Endodermal cell (in vitro differentiated cells): ENCODE results near the gene FER. TPM values are rescaled to one million over a fixed set of nuclear protein-coding genes. Genes with fewer than 3 reads are reported as not detected.

Experiments
- DNase-seq: peaks from one replicate; pipeline ENCODE4 v3.0.0-alpha.2; 2017
- H3K27ac ChIP-seq: 2 replicates; pipeline ENCODE4 v1.5.1; 2013; ENCODE audit warnings: mild to moderate bottlenecking, low read depth, low read length, moderate library complexity
- H3K27me3 ChIP-seq: 2 replicates; pipeline ENCODE4 v1.6.1; 2013; ENCODE audit warnings: mild to moderate bottlenecking, low read length, moderate library complexity; ENCODE audit not compliant: insufficient read depth, control insufficient read depth, poor library complexity, severe bottlenecking
- H3K36me3 ChIP-seq: 2 replicates; pipeline ENCODE4 v1.7.0; 2013; ENCODE audit warnings: mild to moderate bottlenecking, low read length, moderate library complexity; ENCODE audit not compliant: control insufficient read depth, insufficient read depth
- H3K4me1 ChIP-seq: one replicate; pipeline ENCODE4 v1.7.0; 2013; ENCODE audit warnings: low read length; ENCODE audit not compliant: control insufficient read depth, insufficient read depth
- H3K4me3 ChIP-seq: 2 replicates; pipeline ENCODE4 v1.5.1; 2013; ENCODE audit warnings: mild to moderate bottlenecking, low read length, moderate library complexity
- H3K9ac ChIP-seq: 2 replicates; pipeline ENCODE4 v1.6.1; 2013; ENCODE audit warnings: mild to moderate bottlenecking, low read length, moderate library complexity; ENCODE audit not compliant: poor library complexity, severe bottlenecking; ENCODE audit errors: extremely low read depth
- H3K9me3 ChIP-seq: 2 replicates; pipeline ENCODE4 v1.6.1; 2013; ENCODE audit warnings: mild to moderate bottlenecking, low read length, moderate library complexity; ENCODE audit not compliant: control insufficient read depth
- H3K27ac Mint-ChIP-seq: 2 replicates; pipeline ENCODE4 v1.8.0; 2020; ENCODE audit warnings: mixed read lengths
- H3K27me3 Mint-ChIP-seq: 2 replicates; pipeline ENCODE4 v1.8.0; 2021; ENCODE audit warnings: mild to moderate bottlenecking, mixed read lengths; ENCODE audit not compliant: insufficient read depth
- H3K36me3 Mint-ChIP-seq: 2 replicates; pipeline ENCODE4 v1.8.0; 2020; ENCODE audit warnings: low read depth, mixed read lengths
- H3K4me1 Mint-ChIP-seq: 2 replicates; pipeline ENCODE4 v1.8.0; 2020; ENCODE audit warnings: mixed read lengths
- H3K4me3 Mint-ChIP-seq: 2 replicates; pipeline ENCODE4 v1.8.0; 2020; ENCODE audit warnings: mild to moderate bottlenecking, moderate library complexity, mixed read lengths
- H3K9me3 Mint-ChIP-seq: 2 replicates; pipeline ENCODE4 v1.8.0; 2020; ENCODE audit warnings: mild to moderate bottlenecking, mixed read lengths
- WGBS, 2 experiments: methylation state at CpG; one replicate each; pipeline versions ENCODE4 v1.1.5 to v1.1.7; 2013; ENCODE audit warnings: missing lambda C conversion rate in 2 of 2, mixed read lengths in 1 of 2; ENCODE audit not compliant: insufficient coverage in 1 of 2, insufficient read length in 1 of 2; 5-methylcytosine and 5-hydroxymethylcytosine counted together
- total RNA-seq, 2 donors: library from RNA; stranded (reverse); fragmentation: NEBNext Ultra II Directional in 1 of 2; extraction: Animal tissue kit (Norgen Biotek cat#: 25700) in 1 of 2; gene quantifications; 2 replicates in 1 of 2; 3 replicates in 1 of 2; pipeline ENCODE4 v1.2.1, GENCODE V29; 2021
- TF ChIP-seq, protein P1 (sequence below): fragments of 200-600 bp; sonication (generic); conservative IDR thresholded peaks from 2 replicates; pipeline ENCODE4 v1.5.0; 2021; ENCODE audit warnings: antibody characterized with exemption, mild to moderate bottlenecking

FER gene
- total RNA-seq, 2 donors from 2014 or later = 24.5 to 26.8 TPM

GRCh38 chr5:108925073-108925472 lies 177.4 kb downstream of the FER start:
- Mint-ChIP-seq H3K4me3 (no peak overlapping the region), H3K36me3 (peaks cover 2% of the 10 kb centered on the region), H3K4me1 (no peaks in the 10 kb centered on the region), H3K27me3 (no peaks in the 10 kb centered on the region), H3K27ac (no peak overlapping the region), H3K9me3 (no peaks in the 10 kb centered on the region)
- TF ChIP-seq, protein P1, sequence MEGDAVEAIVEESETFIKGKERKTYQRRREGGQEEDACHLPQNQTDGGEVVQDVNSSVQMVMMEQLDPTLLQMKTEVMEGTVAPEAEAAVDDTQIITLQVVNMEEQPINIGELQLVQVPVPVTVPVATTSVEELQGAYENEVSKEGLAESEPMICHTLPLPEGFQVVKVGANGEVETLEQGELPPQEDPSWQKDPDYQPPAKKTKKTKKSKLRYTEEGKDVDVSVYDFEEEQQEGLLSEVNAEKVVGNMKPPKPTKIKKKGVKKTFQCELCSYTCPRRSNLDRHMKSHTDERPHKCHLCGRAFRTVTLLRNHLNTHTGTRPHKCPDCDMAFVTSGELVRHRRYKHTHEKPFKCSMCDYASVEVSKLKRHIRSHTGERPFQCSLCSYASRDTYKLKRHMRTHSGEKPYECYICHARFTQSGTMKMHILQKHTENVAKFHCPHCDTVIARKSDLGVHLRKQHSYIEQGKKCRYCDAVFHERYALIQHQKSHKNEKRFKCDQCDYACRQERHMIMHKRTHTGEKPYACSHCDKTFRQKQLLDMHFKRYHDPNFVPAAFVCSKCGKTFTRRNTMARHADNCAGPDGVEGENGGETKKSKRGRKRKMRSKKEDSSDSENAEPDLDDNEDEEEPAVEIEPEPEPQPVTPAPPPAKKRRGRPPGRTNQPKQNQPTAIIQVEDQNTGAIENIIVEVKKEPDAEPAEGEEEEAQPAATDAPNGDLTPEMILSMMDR = no peak
- Histone ChIP-seq H3K9me3 (no peaks in the 10 kb centered on the region), H3K36me3 (no peaks in the 10 kb centered on the region), H3K4me3 (no peak overlapping the region), H3K27ac (no peak overlapping the region), H3K9ac (no peak overlapping the region), H3K27me3 (no peaks in the 10 kb centered on the region), H3K4me1 (no peaks in the 10 kb centered on the region)
- DNase-seq = no peak

DNA sequence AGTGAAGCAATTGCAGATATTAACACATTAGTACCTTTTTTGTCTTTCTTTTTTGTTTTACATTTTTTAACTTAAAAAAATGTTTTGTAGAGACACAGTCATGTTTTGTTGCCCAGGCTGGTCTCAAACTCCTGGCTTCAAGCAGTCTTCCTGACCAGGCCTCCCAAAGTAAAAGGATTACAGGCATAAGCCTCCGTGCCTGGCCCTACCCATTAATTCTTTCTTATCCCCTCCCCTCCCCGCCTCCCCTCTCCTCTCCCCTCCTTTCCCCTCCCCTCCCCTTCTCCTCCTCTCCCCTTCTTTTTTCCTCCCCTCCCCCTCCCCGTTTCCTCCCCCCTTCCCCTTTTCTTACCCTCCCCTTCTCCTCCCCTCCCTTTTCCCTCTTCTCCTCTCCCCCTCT lies 182.4 kb downstream of the FER start:
- no peak for DNase-seq
- Histone ChIP-seq H3K27ac (no peak overlapping the region), H3K36me3 (no peaks in the 10 kb centered on the region), H3K4me1 (no peaks in the 10 kb centered on the region), H3K9me3 (no peaks in the 10 kb centered on the region), H3K27me3 (no peaks in the 10 kb centered on the region), H3K4me3 (no peak overlapping the region), H3K9ac (no peak overlapping the region)
- WGBS, 2 experiments = no CpG with 5 or more reads among the region's 3 CpGs
- TF ChIP-seq, protein P1 = no peak
- Mint-ChIP-seq H3K4me3 (no peak overlapping the region), H3K27ac (no peak overlapping the region), H3K9me3 (peaks cover 22% of the 10 kb centered on the region), H3K27me3 (no peaks in the 10 kb centered on the region), H3K36me3 (peaks cover 25% of the 10 kb centered on the region), H3K4me1 (peaks cover 10% of the 10 kb centered on the region)

DNA sequence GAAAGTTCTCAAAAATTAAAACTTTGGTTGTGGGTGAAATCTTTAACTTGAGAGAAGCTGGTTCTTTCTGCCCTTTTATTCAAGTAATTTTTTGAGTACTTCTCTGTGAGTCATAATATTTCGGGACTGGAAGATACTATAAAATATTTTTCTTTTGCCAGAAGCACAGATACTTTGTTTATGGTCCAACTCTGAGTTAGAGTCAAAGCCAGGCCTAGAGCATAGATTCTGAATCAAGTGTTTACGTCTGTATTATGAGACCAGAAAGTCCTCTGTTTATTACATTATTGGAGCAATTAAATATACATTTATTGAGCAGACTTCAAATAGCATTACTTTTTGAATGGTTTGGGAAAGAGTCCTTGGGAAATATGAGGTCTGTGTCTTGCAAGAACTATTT lies 187.9 kb downstream of the FER start:
- WGBS, 2 experiments = 89 to 100% methylated on average over 1 to 2 of the region's 2 CpGs
- Histone ChIP-seq H3K4me1 (no peaks in the 10 kb centered on the region), H3K9me3 (no peaks in the 10 kb centered on the region), H3K4me3 (no peak overlapping the region), H3K27ac (no peak overlapping the region), H3K27me3 (no peaks in the 10 kb centered on the region), H3K9ac (no peak overlapping the region), H3K36me3 (no peaks in the 10 kb centered on the region)
- H3K27ac Mint-ChIP-seq = no peak overlapping the region
- no peaks in the 10 kb centered on the region for H3K27me3 Mint-ChIP-seq
- H3K4me1 Mint-ChIP-seq = peaks cover 10% of the 10 kb centered on the region
- H3K36me3 Mint-ChIP-seq = peaks cover 20% of the 10 kb centered on the region
- TF ChIP-seq, protein P1 = no peak
- H3K9me3 Mint-ChIP-seq = peaks cover 20% of the 10 kb centered on the region
- H3K4me3 Mint-ChIP-seq = no peak overlapping the region
- DNase-seq = no peak
